Loucy (cell line): ENCODE data around the gene RAPGEF1.

Experiments
- H2AFZ ChIP-seq: fragments of 200-600 bp; sonication (generic); 2 replicates; pipeline ENCODE4 v1.6.0; 2016; ENCODE audit warnings: antibody characterized with exemption, mild to moderate bottlenecking, low read length, moderate library complexity
- H3F3A ChIP-seq: fragments of 200-600 bp; 2 replicates; pipeline ENCODE4 v1.6.0; 2016; ENCODE audit warnings: antibody characterized with exemption, low read depth, mild to moderate bottlenecking
- H3K27me3 ChIP-seq: fragments of 200-600 bp; sonication (generic); 2 replicates; pipeline ENCODE4 v1.6.1; 2014; ENCODE audit warnings: low read length, mild to moderate bottlenecking; ENCODE audit not compliant: insufficient read depth, poor library complexity, severe bottlenecking
- H3K36me3 ChIP-seq: fragments of 200-600 bp; sonication (generic); 2 replicates; pipeline ENCODE4 v1.6.1; 2016; ENCODE audit warnings: low read length; ENCODE audit not compliant: insufficient read depth
- H3K4me1 ChIP-seq: fragments of 200-600 bp; sonication (generic); 2 replicates; pipeline ENCODE4 v1.5.1; 2014; ENCODE audit warnings: low read length, mild to moderate bottlenecking; ENCODE audit not compliant: insufficient read depth, poor library complexity, severe bottlenecking
- H3K4me2 ChIP-seq: fragments of 200-600 bp; sonication (generic); 2 replicates; pipeline ENCODE4 v1.6.0; 2014; ENCODE audit warnings: antibody characterized with exemption, low read length, low read depth, mild to moderate bottlenecking; ENCODE audit not compliant: poor library complexity, severe bottlenecking
- H3K4me3 ChIP-seq: fragments of 200-600 bp; sonication (generic); 2 replicates; pipeline ENCODE4 v1.5.1; 2014; ENCODE audit warnings: low read length, mild to moderate bottlenecking, mixed read lengths; ENCODE audit not compliant: poor library complexity, severe bottlenecking
- H3K79me2 ChIP-seq: fragments of 200-600 bp; sonication (generic); 2 replicates; pipeline ENCODE4 v1.6.1; 2014; ENCODE audit warnings: low read length; ENCODE audit not compliant: insufficient read depth
- H3K9ac ChIP-seq: fragments of 200-600 bp; sonication (generic); 2 replicates; pipeline ENCODE4 v1.6.0; 2014; ENCODE audit warnings: mild to moderate bottlenecking, low read depth, low read length, moderate library complexity; ENCODE audit not compliant: poor library complexity, severe bottlenecking
- H3K9me2 ChIP-seq: fragments of 200-600 bp; sonication (generic); replicated peaks from 2 replicates; pipeline ENCODE4 v1.6.1; 2016; ENCODE audit warnings: low read depth, low read length, mixed read lengths
- H3K9me3 ChIP-seq: fragments of 200-600 bp; sonication (generic); 2 replicates; pipeline ENCODE4 v1.6.1; 2014; ENCODE audit warnings: mild to moderate bottlenecking, antibody characterized with exemption, low read length, low read depth; ENCODE audit not compliant: insufficient read depth
- H4K20me1 ChIP-seq: fragments of 200-600 bp; sonication (generic); 2 replicates; pipeline ENCODE4 v1.6.0; 2014; ENCODE audit warnings: antibody characterized with exemption, low read length, mild to moderate bottlenecking; ENCODE audit not compliant: insufficient read depth, poor library complexity, severe bottlenecking
- EZH2phosphoT487 ChIP-seq: fragments of 200-600 bp; IDR thresholded peaks from 2 replicates; pipeline ENCODE4 v1.6.1; 2018; ENCODE audit warnings: antibody characterized with exemption, mild to moderate bottlenecking, moderate library complexity, borderline replicate concordance
- TF ChIP-seq, protein P1 (sequence below): fragments of 200-600 bp; sonication (generic); conservative IDR thresholded peaks from 2 replicates; pipeline ENCODE4 v1.5.1; 2014; ENCODE audit warnings: mild to moderate bottlenecking, antibody characterized with exemption, low read length

The RAPGEF1 gene

DNA sequence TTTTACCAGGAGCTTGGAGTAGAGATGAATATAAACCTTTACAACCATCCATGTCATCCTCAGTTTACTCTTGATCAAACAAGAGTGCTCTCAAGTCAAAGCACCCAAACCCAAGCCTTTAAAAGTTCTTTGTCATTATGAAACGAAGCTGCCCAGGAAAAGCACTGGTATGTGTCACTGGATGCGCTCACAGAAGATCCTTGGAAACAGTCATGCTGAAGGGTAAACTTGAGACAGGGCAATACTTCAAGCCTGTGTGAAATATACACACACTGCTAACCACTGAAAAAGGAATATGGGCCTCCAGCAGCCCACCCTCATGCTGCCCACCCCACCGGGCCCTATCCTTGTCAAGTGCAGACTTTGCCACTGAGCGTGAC, 110.1 kb downstream of the RAPGEF1 start:
- H3K36me3 ChIP-seq = peaks cover 50% of the 10 kb centered on the region; the same call in 1 of the 2 replicates
- H3K4me2 ChIP-seq = no peak overlapping the region
- no peaks in the 10 kb centered on the region for H3K27me3 ChIP-seq
- no peaks in the 10 kb centered on the region for H4K20me1 ChIP-seq
- no peaks in the 10 kb centered on the region for H3K9me2 ChIP-seq
- no peak overlapping the region for H3K4me3 ChIP-seq
- H3K9ac ChIP-seq = no peak overlapping the region
- H3K79me2 ChIP-seq = no peaks in the 10 kb centered on the region
- H2AFZ ChIP-seq = no peak overlapping the region
- H3F3A ChIP-seq = no peaks in the 10 kb centered on the region
- H3K9me3 ChIP-seq = no peaks in the 10 kb centered on the region
- TF ChIP-seq EZH2phosphoT487 = no peak
- TF ChIP-seq, protein P1, sequence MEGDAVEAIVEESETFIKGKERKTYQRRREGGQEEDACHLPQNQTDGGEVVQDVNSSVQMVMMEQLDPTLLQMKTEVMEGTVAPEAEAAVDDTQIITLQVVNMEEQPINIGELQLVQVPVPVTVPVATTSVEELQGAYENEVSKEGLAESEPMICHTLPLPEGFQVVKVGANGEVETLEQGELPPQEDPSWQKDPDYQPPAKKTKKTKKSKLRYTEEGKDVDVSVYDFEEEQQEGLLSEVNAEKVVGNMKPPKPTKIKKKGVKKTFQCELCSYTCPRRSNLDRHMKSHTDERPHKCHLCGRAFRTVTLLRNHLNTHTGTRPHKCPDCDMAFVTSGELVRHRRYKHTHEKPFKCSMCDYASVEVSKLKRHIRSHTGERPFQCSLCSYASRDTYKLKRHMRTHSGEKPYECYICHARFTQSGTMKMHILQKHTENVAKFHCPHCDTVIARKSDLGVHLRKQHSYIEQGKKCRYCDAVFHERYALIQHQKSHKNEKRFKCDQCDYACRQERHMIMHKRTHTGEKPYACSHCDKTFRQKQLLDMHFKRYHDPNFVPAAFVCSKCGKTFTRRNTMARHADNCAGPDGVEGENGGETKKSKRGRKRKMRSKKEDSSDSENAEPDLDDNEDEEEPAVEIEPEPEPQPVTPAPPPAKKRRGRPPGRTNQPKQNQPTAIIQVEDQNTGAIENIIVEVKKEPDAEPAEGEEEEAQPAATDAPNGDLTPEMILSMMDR = no peak
- no peaks in the 10 kb centered on the region for H3K4me1 ChIP-seq

DNA sequence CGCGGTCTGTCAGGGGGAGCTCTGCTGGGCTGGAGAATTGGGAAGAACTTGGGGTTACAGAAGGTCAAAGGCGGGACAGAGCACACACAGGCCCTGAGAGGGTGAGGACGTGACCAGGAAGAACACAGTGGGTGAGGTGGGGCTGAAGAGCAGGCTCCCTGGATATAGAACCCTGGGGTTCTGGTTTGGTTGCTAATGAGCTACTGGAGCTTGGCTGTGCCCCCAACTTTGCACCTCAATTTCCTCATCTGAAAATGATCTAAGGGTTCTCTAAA, 110.7 kb downstream of the RAPGEF1 start:
- Histone ChIP-seq H3K4me3 (no peak overlapping the region), H3K9ac (no peak overlapping the region), H3F3A (no peaks in the 10 kb centered on the region), H2AFZ (no peak overlapping the region), H3K79me2 (no peaks in the 10 kb centered on the region), H3K4me1 (no peaks in the 10 kb centered on the region), H4K20me1 (no peaks in the 10 kb centered on the region), H3K36me3 (peaks cover 45% of the 10 kb centered on the region; the same call in 1 of the 2 replicates), H3K4me2 (no peak overlapping the region), H3K9me2 (no peaks in the 10 kb centered on the region), H3K27me3 (no peaks in the 10 kb centered on the region), H3K9me3 (no peaks in the 10 kb centered on the region)
- TF ChIP-seq, protein P1 = no peak
- TF ChIP-seq EZH2phosphoT487 = no peak

DNA sequence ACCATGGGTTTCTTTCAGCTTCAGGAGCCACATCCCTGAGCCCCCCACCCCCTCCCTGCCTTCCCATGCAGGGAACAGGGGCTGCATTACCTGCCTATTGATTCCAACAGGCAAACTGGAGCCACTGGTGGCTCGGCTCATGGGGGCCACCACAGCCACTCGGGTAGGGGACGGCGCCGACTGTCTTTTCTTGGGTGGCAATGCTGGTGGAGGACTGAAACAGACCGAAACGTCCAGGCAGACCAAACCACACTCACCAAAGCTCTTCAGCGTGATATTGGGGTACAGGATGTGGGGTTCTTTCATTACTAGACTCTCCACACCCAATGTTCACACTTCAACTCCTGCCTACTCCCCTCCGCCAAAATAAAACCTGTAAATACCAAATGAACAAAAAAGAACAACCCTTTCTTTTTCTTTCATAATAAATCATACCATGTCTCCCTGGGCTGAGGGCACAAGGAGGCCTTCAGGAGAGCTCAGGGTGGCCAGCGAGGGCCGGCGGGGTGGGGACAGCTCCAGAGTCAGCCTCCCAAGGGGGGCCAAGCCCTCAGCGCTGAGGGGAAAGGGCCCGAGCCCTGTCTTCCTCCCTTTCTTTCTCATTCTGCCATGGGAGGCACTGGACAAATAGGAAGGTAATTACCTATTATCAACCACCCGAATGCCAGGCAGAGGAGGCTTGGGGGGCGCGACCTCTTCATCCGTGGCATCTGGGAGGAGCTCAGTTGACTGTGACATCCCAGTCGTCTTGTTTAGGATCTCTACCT, 111.2 kb downstream of the RAPGEF1 start:
- Histone ChIP-seq H3K4me1 (no peaks in the 10 kb centered on the region), H3K9me3 (no peaks in the 10 kb centered on the region), H3K9me2 (no peaks in the 10 kb centered on the region), H4K20me1 (no peaks in the 10 kb centered on the region), H3K9ac (no peak overlapping the region), H3F3A (no peaks in the 10 kb centered on the region), H3K27me3 (no peaks in the 10 kb centered on the region), H3K79me2 (no peaks in the 10 kb centered on the region), H3K36me3 (peaks cover 43% of the 10 kb centered on the region; the same call in 1 of the 2 replicates), H2AFZ (no peak overlapping the region), H3K4me3 (no peak overlapping the region), H3K4me2 (no peak overlapping the region)
- TF ChIP-seq, protein P1 = no peak
- no peak for TF ChIP-seq EZH2phosphoT487
